ENCODE measurements around the gene RNU1-3.
"Not testable (repeated sequence)": the region's sequence is repeated elsewhere in the genome, so short reads cannot be mapped to it uniquely, and the experiment has no call there.

DNA sequence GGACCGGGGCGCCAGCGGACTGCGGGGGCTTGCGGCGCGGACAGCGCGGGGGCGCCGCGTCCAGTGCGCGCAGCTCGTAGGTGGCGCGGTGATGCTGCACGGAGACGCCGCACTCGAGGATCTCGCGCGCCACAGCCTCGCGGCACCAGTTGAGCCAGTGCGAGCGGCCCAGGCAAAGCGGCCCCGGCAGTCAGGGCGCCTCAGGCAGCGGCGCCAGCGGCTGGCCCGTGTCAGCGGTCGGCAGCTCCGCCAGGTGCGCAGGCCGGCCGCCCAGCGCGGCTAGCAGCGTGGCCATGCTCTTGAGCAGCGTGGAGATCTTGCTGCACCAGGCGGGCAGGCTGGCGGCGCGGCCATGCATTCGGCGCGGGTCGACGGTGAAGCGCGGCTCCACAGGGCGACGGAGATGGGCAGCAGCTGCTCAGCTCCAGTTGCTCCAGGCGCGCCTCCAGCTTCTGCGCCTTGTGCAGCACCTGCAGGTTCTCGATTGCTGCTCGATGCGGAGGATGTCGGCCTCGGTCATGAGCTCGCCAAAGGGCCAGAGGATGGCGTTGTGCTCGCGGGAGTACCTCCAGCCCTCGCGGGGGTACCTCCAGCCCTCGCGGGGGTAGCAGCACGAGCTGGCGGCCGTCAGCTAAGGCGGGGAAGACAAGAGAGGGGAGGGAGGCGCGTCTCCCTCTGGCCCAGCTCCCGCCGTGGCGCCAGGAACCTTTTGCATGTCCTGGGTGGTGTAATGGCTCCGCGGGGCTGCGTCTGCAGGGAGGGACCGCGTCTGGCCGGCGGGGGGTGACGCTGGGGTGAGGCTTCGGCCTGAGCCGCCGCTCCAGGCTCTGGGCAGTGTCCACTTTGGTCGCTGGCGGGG, 26.9 kb upstream of the RNU1-3 start:
- TF ChIP-seq, protein P1, sequence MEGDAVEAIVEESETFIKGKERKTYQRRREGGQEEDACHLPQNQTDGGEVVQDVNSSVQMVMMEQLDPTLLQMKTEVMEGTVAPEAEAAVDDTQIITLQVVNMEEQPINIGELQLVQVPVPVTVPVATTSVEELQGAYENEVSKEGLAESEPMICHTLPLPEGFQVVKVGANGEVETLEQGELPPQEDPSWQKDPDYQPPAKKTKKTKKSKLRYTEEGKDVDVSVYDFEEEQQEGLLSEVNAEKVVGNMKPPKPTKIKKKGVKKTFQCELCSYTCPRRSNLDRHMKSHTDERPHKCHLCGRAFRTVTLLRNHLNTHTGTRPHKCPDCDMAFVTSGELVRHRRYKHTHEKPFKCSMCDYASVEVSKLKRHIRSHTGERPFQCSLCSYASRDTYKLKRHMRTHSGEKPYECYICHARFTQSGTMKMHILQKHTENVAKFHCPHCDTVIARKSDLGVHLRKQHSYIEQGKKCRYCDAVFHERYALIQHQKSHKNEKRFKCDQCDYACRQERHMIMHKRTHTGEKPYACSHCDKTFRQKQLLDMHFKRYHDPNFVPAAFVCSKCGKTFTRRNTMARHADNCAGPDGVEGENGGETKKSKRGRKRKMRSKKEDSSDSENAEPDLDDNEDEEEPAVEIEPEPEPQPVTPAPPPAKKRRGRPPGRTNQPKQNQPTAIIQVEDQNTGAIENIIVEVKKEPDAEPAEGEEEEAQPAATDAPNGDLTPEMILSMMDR (IDR thresholded peaks at IDR 0.05) = not testable (repeated sequence)
- peak; percentile 36 for TF ChIP-seq EZH2 (IDR thresholded peaks at IDR 0.05)

Data from neural progenitor cell (in vitro differentiated cells).